IPS DF 4.7 (cell line): ENCODE measurements around the gene RPL10A.

Experiments
- DNase-seq: peaks from one replicate; pipeline ENCODE4 v3.0.0-alpha.2; 2013; ENCODE audit warnings: low spot score; ENCODE audit errors: extremely low read depth

The RPL10A gene

GRCh38 chr6:35448191-35448590, 20.0 kb upstream of the RPL10A start:
- no peak for DNase-seq

- no peak for DNase-seq
These were observed 18.8 kb upstream of the RPL10A start for GRCh38 chr6:35449287-35449881.

GRCh38 chr6:35451354-35452182, 16.6 kb upstream of the RPL10A start:
- DNase-seq = no peak

- no peak for DNase-seq
These were observed 15.8 kb upstream of the RPL10A start, which contains the start of gene FANCE for GRCh38 chr6:35452183-35453090. TSS of gene FANCE (plus strand) at chr6:35452338. CDS start at chr6:35452546, 208 bp downstream.

- DNase-seq = no peak
These were observed 15.0 kb upstream of the RPL10A start for GRCh38 chr6:35453236-35453635.

GRCh38 chr6:35454391-35455110, 13.7 kb upstream of the RPL10A start:
- no peak for DNase-seq

GRCh38 chr6:35457907-35458306, 10.3 kb upstream of the RPL10A start:
- DNase-seq = no peak

- DNase-seq = no peak
These were observed 6.9 kb upstream of the RPL10A start for GRCh38 chr6:35461270-35461669.

- DNase-seq = no peak
These were observed 4.9 kb upstream of the RPL10A start for GRCh38 chr6:35463292-35463691.

- no peak for DNase-seq
These were observed 2.6 kb upstream of the RPL10A start for GRCh38 chr6:35465646-35466045.

GRCh38 chr6:35468980-35469750, 964 bp downstream of the RPL10A start:
- no peak for DNase-seq

- no peak for DNase-seq
These were observed 1.8 kb downstream of the RPL10A start for GRCh38 chr6:35469751-35470662.

- no peak for DNase-seq
These were observed 2.5 kb downstream of the RPL10A start for GRCh38 chr6:35470663-35471120.

GRCh38 chr6:35471836-35472345, 3.7 kb downstream of the RPL10A start:
- DNase-seq = no peak

- no peak for DNase-seq
These were observed 5.1 kb downstream of the RPL10A start for GRCh38 chr6:35473075-35473849.

- DNase-seq = no peak
These were observed 5.6 kb downstream of the RPL10A start for GRCh38 chr6:35473850-35474130.

- no peak for DNase-seq
These were observed 6.1 kb downstream of the RPL10A start for GRCh38 chr6:35474131-35474941.
